NCI-H524 treated with DMSO at 0.1 percent for 48 hours (cell line): ENCODE data around the gene CILP2.

Experiments
- DNase-seq: peaks from one replicate; lab custom pipeline; 2025; lab: John Stamatoyannopoulos, UW

CILP2 gene

GRCh38 chr19:19504754-19505668, 33.1 kb upstream of the CILP2 start:
- DNase-seq = no peak

GRCh38 chr19:19505669-19506326, 32.3 kb upstream of the CILP2 start:
- no peak for DNase-seq

GRCh38 chr19:19506592-19506991, 31.5 kb upstream of the CILP2 start:
- DNase-seq = no peak

- DNase-seq = no peak
These were observed 30.7 kb upstream of the CILP2 start for GRCh38 chr19:19507354-19507753.

- DNase-seq = no peak
These were observed 29.8 kb upstream of the CILP2 start for GRCh38 chr19:19508217-19508616.

- DNase-seq = no peak
These were observed 27.6 kb upstream of the CILP2 start for GRCh38 chr19:19510432-19510831.

- no peak for DNase-seq
These were observed 24.4 kb upstream of the CILP2 start for GRCh38 chr19:19513682-19514081.

GRCh38 chr19:19514215-19514657, 23.8 kb upstream of the CILP2 start:
- no peak for DNase-seq

- DNase-seq = no peak
These were observed 23.0 kb upstream of the CILP2 start, which contains the start of gene TSSK6 for GRCh38 chr19:19514881-19515641. Gene TSSK6 (minus strand): TSS chr19:19515548. CDS start chr19:19515427, 121 bp downstream.

GRCh38 chr19:19515642-19516519, 22.2 kb upstream of the CILP2 start, which contains the start of gene NDUFA13:
Gene NDUFA13 (plus strand): TSS chr19:19516225. CDS start chr19:19516239, 14 bp downstream.
- peak; percentile 64 for DNase-seq

GRCh38 chr19:19517235-19517619, 20.8 kb upstream of the CILP2 start:
- no peak for DNase-seq

- DNase-seq = no peak
These were observed 17.1 kb upstream of the CILP2 start for GRCh38 chr19:19520989-19521388.

- no peak for DNase-seq
These were observed 14.9 kb upstream of the CILP2 start for GRCh38 chr19:19523177-19523576.

- DNase-seq = no peak
These were observed 14.0 kb upstream of the CILP2 start for GRCh38 chr19:19524053-19524452.

GRCh38 chr19:19525611-19526380, 12.3 kb upstream of the CILP2 start:
- DNase-seq = no peak

- DNase-seq = no peak
These were observed 11.3 kb upstream of the CILP2 start for GRCh38 chr19:19526581-19527370.

- no peak for DNase-seq
These were observed 10.8 kb upstream of the CILP2 start for GRCh38 chr19:19527371-19527656.

- DNase-seq = no peak
These were observed 10.1 kb upstream of the CILP2 start for GRCh38 chr19:19527674-19528625.
